NK-92 (cell line): ENCODE measurements around the gene FGD2.

Source experiments
- DNase-seq: peaks from one replicate; lab custom pipeline; 2025; ENCODE audit not compliant: unreplicated experiment; lab: John Stamatoyannopoulos, UW

The FGD2 gene

GRCh38 chr6:36970892-36971842 lies 34.3 kb upstream of the FGD2 start:
- no peak for DNase-seq

- no peak for DNase-seq
These were observed 33.4 kb upstream of the FGD2 start for GRCh38 chr6:36971921-36972673.

- DNase-seq: no peak
These were observed 32.3 kb upstream of the FGD2 start for GRCh38 chr6:36973190-36973589.

- DNase-seq: no peak
These were observed 31.8 kb upstream of the FGD2 start for GRCh38 chr6:36973647-36974046.

GRCh38 chr6:36975231-36976006 lies 30.0 kb upstream of the FGD2 start:
- DNase-seq: no peak

- DNase-seq: no peak
These were observed 29.5 kb upstream of the FGD2 start for GRCh38 chr6:36976007-36976264.

GRCh38 chr6:36976509-36976908 lies 28.9 kb upstream of the FGD2 start:
- no peak for DNase-seq

GRCh38 chr6:36976931-36977330 lies 28.5 kb upstream of the FGD2 start:
- DNase-seq: no peak

GRCh38 chr6:36977470-36977941 lies 27.9 kb upstream of the FGD2 start:
- no peak for DNase-seq

- DNase-seq: no peak
These were observed 26.8 kb upstream of the FGD2 start for GRCh38 chr6:36978421-36979346.

- DNase-seq: no peak
These were observed 26.1 kb upstream of the FGD2 start for GRCh38 chr6:36979347-36979742.

GRCh38 chr6:36980129-36980528 lies 25.3 kb upstream of the FGD2 start:
- no peak for DNase-seq

- no peak for DNase-seq
These were observed 24.4 kb upstream of the FGD2 start for GRCh38 chr6:36980876-36981619.

GRCh38 chr6:36983538-36983937 lies 21.9 kb upstream of the FGD2 start:
- no peak for DNase-seq

GRCh38 chr6:36984581-36985416 lies 20.7 kb upstream of the FGD2 start:
- DNase-seq: no peak

- no peak for DNase-seq
These were observed 20.0 kb upstream of the FGD2 start for GRCh38 chr6:36985417-36985807.

- peak; percentile 23 for DNase-seq
These were observed 19.4 kb upstream of the FGD2 start, which contains the start of gene MTCH1 for GRCh38 chr6:36985808-36986703. MTCH1 (minus strand) TSS chr6:36986196; CDS start chr6:36986173, 23 bp downstream.

GRCh38 chr6:36986704-36987047 lies 18.8 kb upstream of the FGD2 start:
- no peak for DNase-seq
